Omental fat pad (tissue), 4 donors: ENCODE results near the gene EPS8. TPM values are rescaled to one million over a fixed set of nuclear protein-coding genes. Genes with fewer than 3 reads are reported as not detected.

ENCODE experiments used
- ATAC-seq: fragments of 150-250 bp; one replicate; pipeline ENCODE4 v1.9.1; 2016; ENCODE audit warnings: mild to moderate bottlenecking, moderate library complexity; ENCODE audit not compliant: low FRiP score
- DNase-seq: peaks from one replicate; pipeline ENCODE4 v3.0.0-alpha.2; 2019; ENCODE audit warnings: low spot score
- CTCF ChIP-seq, 3 donors: fragments of 450-650 bp; IDR thresholded peaks; one replicate each; pipeline ENCODE4 v1.5.1; 2016 to 2017; ENCODE audit warnings: antibody characterized with exemption in 3 of 3, mild to moderate bottlenecking in 3 of 3, moderate library complexity in 2 of 3
- total RNA-seq, 4 donors: library from RNA; depleted of rRNA; stranded (reverse); fragments of >200 nt; gene quantifications; one replicate each; pipeline ENCODE4 v1.1.0, GENCODE V29; 2016

Gene EPS8
- total RNA-seq, 4 donors from 2014 or later = 181 to 354 (median 226) TPM

- DNase-seq = no peak
- no peak for ATAC-seq
- TF ChIP-seq CTCF (IDR thresholded peaks at IDR 0.05) = no peak
Observed at GRCh38 chr12:15787778-15788177, 1.4 kb downstream of the EPS8 start.

GRCh38 chr12:15786772-15787171 is 2.4 kb downstream of the EPS8 start:
- no peak for DNase-seq
- ATAC-seq = no peak
- no peak for TF ChIP-seq CTCF (IDR thresholded peaks at IDR 0.05)

GRCh38 chr12:15783288-15783687 is 5.9 kb downstream of the EPS8 start:
- TF ChIP-seq CTCF (IDR thresholded peaks at IDR 0.05) = no peak
- no peak for ATAC-seq
- DNase-seq = no peak

- ATAC-seq (no peak), DNase-seq (no peak)
- TF ChIP-seq CTCF (IDR thresholded peaks at IDR 0.05) = no peak
Observed at GRCh38 chr12:15782667-15783066, 6.5 kb downstream of the EPS8 start.

- no peak for ATAC-seq
- no peak for DNase-seq
- TF ChIP-seq CTCF (IDR thresholded peaks at IDR 0.05) = no peak
Observed at GRCh38 chr12:15779925-15780324, 9.3 kb downstream of the EPS8 start.

GRCh38 chr12:15778126-15778525 is 11.1 kb downstream of the EPS8 start:
- ATAC-seq (no peak), DNase-seq (no peak)
- no peak for TF ChIP-seq CTCF (IDR thresholded peaks at IDR 0.05)

GRCh38 chr12:15777355-15778012 is 11.7 kb downstream of the EPS8 start:
- DNase-seq = no peak
- TF ChIP-seq CTCF (IDR thresholded peaks at IDR 0.05) = no peak
- ATAC-seq = no peak
